GM21360 (cell line): ENCODE measurements around the gene NBEA.

Experiments used
- ATAC-seq: cut with Tn5 transposase; IDR thresholded peaks from one replicate; pipeline ENCODE4 v1.9.1; 2021; ENCODE audit warnings: mild to moderate bottlenecking, moderate library complexity; ENCODE audit not compliant: unreplicated experiment

NBEA gene

GRCh38 chr13:35260316-35260715 lies 318.2 kb downstream of the NBEA start:
- ATAC-seq: no peak

GRCh38 chr13:35266412-35266811 lies 324.3 kb downstream of the NBEA start:
- no peak for ATAC-seq

- no peak for ATAC-seq
Observed at GRCh38 chr13:35278917-35279316, 336.8 kb downstream of the NBEA start.

- no peak for ATAC-seq
Observed at GRCh38 chr13:35279500-35279899, 337.4 kb downstream of the NBEA start.

- no peak for ATAC-seq
Observed at GRCh38 chr13:35283856-35284255, 341.8 kb downstream of the NBEA start.

GRCh38 chr13:35285677-35286076 lies 343.6 kb downstream of the NBEA start:
- ATAC-seq: no peak

- no peak for ATAC-seq
Observed at GRCh38 chr13:35292329-35292728, 350.3 kb downstream of the NBEA start.

GRCh38 chr13:35293579-35294226 lies 351.6 kb downstream of the NBEA start:
- ATAC-seq: no peak

- no peak for ATAC-seq
Observed at GRCh38 chr13:35309706-35310105, 367.6 kb downstream of the NBEA start.

GRCh38 chr13:35332134-35332533 lies 390.1 kb downstream of the NBEA start:
- ATAC-seq: no peak

- ATAC-seq: no peak
Observed at GRCh38 chr13:35333157-35333556, 391.1 kb downstream of the NBEA start.

- no peak for ATAC-seq
Observed at GRCh38 chr13:35342440-35342839, 400.4 kb downstream of the NBEA start.

GRCh38 chr13:35343417-35343816 lies 401.3 kb downstream of the NBEA start:
- no peak for ATAC-seq

GRCh38 chr13:35345992-35346391 lies 403.9 kb downstream of the NBEA start:
- ATAC-seq: no peak

GRCh38 chr13:35346494-35346893 lies 404.4 kb downstream of the NBEA start:
- no peak for ATAC-seq

- no peak for ATAC-seq
Observed at GRCh38 chr13:35347679-35348205, 405.7 kb downstream of the NBEA start.

- peak; percentile 59 for ATAC-seq
Observed at GRCh38 chr13:35349052-35349451, 407.0 kb downstream of the NBEA start.

- ATAC-seq: peak; percentile 88
Observed at GRCh38 chr13:35349673-35350278, 407.7 kb downstream of the NBEA start.

- ATAC-seq: no peak
Observed at GRCh38 chr13:35354285-35354684, 412.2 kb downstream of the NBEA start.

- no peak for ATAC-seq
Observed at GRCh38 chr13:35354882-35355281, 412.8 kb downstream of the NBEA start.

- no peak for ATAC-seq
Observed at GRCh38 chr13:35356572-35356971, 414.5 kb downstream of the NBEA start.

- no peak for ATAC-seq
Observed at GRCh38 chr13:35365883-35366282, 423.8 kb downstream of the NBEA start.

- ATAC-seq: no peak
Observed at GRCh38 chr13:35367586-35367985, 425.5 kb downstream of the NBEA start.
